Measurements from ENCODE around the gene MACF1. TPM values are rescaled to one million over a fixed set of nuclear protein-coding genes. Genes with fewer than 3 reads are reported as not detected.
A peak's percentile ranks its signal among the peaks of the same experiment; 100 is the strongest.

MACF1 gene
- total RNA-seq, 2 donors from 2014 or later, result 121 to 149 TPM

GRCh38 chr1:39360731-39361130 is 156.2 kb downstream of the MACF1 start:
- DNase-seq (no peak), ATAC-seq (no peak)
- intact Hi-C loops (cut with DNase I, micrococcal nuclease), result no loop called here

GRCh38 chr1:39361446-39361845 is 157.0 kb downstream of the MACF1 start:
- intact Hi-C loops (cut with DNase I, micrococcal nuclease), result no loop called here
- no peak for DNase-seq
- ATAC-seq, result no peak

GRCh38 chr1:39363267-39363666 is 158.8 kb downstream of the MACF1 start:
- DNase-seq, result no peak
- ATAC-seq, result no peak
- intact Hi-C loops (cut with DNase I, micrococcal nuclease), result no loop called here

- DNase-seq, result no peak
- no peak for ATAC-seq
- intact Hi-C loops (cut with DNase I, micrococcal nuclease), result no loop called here
Measured at GRCh38 chr1:39368045-39368444, 163.6 kb downstream of the MACF1 start.

- intact Hi-C loops (cut with DNase I, micrococcal nuclease), result no loop called here
- ATAC-seq (no peak), DNase-seq (no peak)
Measured at GRCh38 chr1:39369565-39369964, 165.1 kb downstream of the MACF1 start.

GRCh38 chr1:39370602-39371001 is 166.1 kb downstream of the MACF1 start:
- intact Hi-C loops (cut with DNase I, micrococcal nuclease), result no loop called here
- no peak for ATAC-seq
- no peak for DNase-seq

GRCh38 chr1:39372105-39372504 is 167.6 kb downstream of the MACF1 start:
- DNase-seq (no peak), ATAC-seq (no peak)
- intact Hi-C loops (cut with DNase I, micrococcal nuclease), result no loop called here

GRCh38 chr1:39376656-39377055 is 172.2 kb downstream of the MACF1 start:
- no peak for ATAC-seq
- intact Hi-C loops (cut with DNase I, micrococcal nuclease), result no loop called here
- no peak for DNase-seq

- peak in 1 of 2 donors; percentile 44 for DNase-seq
- ATAC-seq, result peak; percentile 99
- intact Hi-C loops (cut with DNase I, micrococcal nuclease), result no loop called here
Measured at GRCh38 chr1:39378377-39378776, 173.9 kb downstream of the MACF1 start.

- intact Hi-C loops (cut with DNase I, micrococcal nuclease), result no loop called here
- no peak for DNase-seq
- ATAC-seq, result no peak
Measured at GRCh38 chr1:39379187-39379586, 174.7 kb downstream of the MACF1 start.

GRCh38 chr1:39380036-39380435 is 175.5 kb downstream of the MACF1 start:
- ATAC-seq (no peak), DNase-seq (no peak)
- intact Hi-C loops (cut with DNase I, micrococcal nuclease), result no loop called here

- ATAC-seq (no peak), DNase-seq (no peak)
- intact Hi-C loops (cut with DNase I, micrococcal nuclease), result no loop called here
Measured at GRCh38 chr1:39381839-39382238, 177.3 kb downstream of the MACF1 start.

- ATAC-seq (no peak), DNase-seq (no peak)
- intact Hi-C loops (cut with DNase I, micrococcal nuclease), result no loop called here
Measured at GRCh38 chr1:39384305-39384704, 179.8 kb downstream of the MACF1 start.

GRCh38 chr1:39385067-39385988 is 180.8 kb downstream of the MACF1 start:
- no peak for ATAC-seq
- intact Hi-C loops (cut with DNase I, micrococcal nuclease), result no loop called here
- DNase-seq, result no peak

- no peak for ATAC-seq
- intact Hi-C loops (cut with DNase I, micrococcal nuclease), result no loop called here
- no peak for DNase-seq
Measured at GRCh38 chr1:39386997-39387396, 182.5 kb downstream of the MACF1 start.

GRCh38 chr1:39387452-39387851 is 183.0 kb downstream of the MACF1 start:
- peak; percentile 42 for ATAC-seq
- intact Hi-C loops (cut with DNase I, micrococcal nuclease), result no loop called here
- DNase-seq, result no peak

- intact Hi-C loops (cut with DNase I, micrococcal nuclease), result no loop called here
- ATAC-seq, result peak; percentile 19
- DNase-seq, result no peak
Measured at GRCh38 chr1:39391691-39392679, 187.5 kb downstream of the MACF1 start.

- intact Hi-C loops (cut with DNase I, micrococcal nuclease), result no loop called here
- ATAC-seq (no peak), DNase-seq (no peak)
Measured at GRCh38 chr1:39392851-39393573, 188.5 kb downstream of the MACF1 start.

- intact Hi-C loops (cut with DNase I, micrococcal nuclease), result no loop called here
- no peak for ATAC-seq
- DNase-seq, result no peak
Measured at GRCh38 chr1:39393645-39394044, 189.2 kb downstream of the MACF1 start.
